Fibroblast of skin of left quadriceps (primary cell): Measurements from ENCODE around the gene CCR9.

Experiments used
- DNase-seq, 2 experiments: peaks; one replicate each; pipeline ENCODE4 v3.0.0-alpha.2; 2013; ENCODE audit warnings: low read depth in 2 of 2

The CCR9 gene

DNA sequence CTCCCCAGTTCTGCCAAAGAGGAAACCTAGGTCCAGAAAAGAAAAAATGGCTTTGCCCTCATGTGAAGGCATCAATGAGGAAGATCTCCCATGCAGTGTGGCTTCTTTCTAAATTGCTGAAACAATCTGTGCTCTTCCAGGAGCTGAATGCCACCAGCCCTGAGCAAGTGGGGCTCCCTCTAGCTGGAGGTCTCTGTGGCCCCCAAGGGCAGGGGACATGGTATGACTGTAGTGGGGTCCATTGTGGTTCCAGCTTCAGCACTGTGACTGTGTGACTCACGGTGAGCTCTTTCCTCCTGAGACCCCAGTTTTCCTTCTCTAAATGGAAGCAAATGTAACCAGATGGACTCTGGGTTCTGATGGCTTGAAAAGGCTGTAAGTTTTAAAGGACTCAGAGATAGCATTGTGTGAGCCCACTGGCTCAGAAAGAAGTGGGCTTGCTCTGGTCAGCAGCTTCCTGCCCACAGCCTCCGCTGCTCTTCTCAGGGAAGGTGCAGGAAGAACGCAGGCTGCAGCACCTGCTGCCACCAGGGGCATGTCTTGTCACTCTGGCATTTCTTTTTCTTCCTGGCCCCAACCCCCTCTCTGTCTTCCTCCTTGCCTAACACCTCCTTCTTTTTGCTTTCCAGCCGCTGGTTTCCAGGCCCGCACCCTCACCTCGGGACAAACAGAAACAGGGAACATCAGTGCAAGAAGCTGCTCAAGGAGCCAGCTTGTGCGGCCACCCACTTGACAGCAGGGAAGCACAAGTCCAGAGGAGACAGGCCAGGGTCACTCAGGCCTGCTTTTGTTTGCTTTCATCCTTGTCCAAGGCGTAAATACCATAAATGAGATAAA is 51.1 kb downstream of the CCR9 start:
- DNase-seq = no peak

DNA sequence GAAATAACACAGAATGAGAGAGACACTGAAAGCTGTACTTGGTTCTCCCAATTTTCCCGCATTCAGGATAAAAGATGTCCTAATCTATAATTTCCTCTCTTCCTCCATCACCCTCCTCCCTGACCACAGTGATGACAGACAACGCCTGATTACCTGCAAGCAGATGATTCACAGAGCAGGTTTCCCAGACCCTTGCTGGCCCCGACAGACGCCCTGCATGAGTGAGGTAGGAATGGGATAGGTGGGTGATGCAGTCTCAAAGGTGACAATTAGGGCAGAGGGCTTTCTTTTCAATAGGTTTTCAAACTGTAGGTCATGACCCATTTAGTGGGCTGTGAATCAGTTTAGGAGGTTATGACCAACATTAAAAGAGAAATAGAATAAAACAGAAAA is 51.7 kb downstream of the CCR9 start:
- DNase-seq = no peak

DNA sequence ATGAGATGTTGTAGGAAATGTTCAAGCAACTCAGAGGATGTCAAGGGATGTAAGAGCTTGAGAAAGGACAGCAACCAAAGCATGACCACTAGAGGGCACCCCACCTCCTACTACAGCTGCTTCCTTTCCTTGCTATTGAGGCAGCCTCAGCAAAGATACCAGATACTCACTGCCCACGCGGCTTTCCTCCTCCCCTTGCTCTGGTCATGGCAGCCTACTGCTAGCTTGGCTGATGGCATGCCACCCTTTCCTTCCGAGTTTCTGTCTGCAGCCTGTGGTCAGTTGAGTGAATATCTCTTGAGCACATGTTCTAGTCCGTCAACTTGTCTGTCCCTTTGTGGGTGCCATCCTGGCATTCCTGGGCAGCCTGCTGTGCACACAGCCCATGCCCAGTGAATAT is 52.5 kb downstream of the CCR9 start:
- peak; percentile 67 to 69 for DNase-seq

DNA sequence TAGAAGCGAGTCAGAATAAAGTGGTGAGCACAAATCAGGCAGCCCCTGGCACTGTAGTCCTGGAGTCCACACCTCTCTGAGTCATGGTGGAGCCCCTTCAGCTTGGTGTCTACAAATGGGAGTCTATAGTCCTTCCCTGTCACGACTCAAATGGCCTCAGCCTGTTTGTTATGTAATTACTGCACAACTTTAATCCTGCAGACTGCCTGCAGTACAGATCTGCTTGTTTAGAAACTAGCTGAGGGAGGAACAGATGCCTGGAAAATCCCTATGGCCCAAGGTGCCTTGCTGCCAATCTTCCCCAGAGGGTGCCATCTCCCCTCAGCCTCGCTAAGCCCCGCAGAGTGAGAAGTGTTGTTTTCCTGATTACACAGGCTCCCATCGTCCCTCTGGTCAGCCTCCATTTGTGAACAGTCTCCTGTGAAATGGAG is 53.0 kb downstream of the CCR9 start:
- DNase-seq = no peak

DNA sequence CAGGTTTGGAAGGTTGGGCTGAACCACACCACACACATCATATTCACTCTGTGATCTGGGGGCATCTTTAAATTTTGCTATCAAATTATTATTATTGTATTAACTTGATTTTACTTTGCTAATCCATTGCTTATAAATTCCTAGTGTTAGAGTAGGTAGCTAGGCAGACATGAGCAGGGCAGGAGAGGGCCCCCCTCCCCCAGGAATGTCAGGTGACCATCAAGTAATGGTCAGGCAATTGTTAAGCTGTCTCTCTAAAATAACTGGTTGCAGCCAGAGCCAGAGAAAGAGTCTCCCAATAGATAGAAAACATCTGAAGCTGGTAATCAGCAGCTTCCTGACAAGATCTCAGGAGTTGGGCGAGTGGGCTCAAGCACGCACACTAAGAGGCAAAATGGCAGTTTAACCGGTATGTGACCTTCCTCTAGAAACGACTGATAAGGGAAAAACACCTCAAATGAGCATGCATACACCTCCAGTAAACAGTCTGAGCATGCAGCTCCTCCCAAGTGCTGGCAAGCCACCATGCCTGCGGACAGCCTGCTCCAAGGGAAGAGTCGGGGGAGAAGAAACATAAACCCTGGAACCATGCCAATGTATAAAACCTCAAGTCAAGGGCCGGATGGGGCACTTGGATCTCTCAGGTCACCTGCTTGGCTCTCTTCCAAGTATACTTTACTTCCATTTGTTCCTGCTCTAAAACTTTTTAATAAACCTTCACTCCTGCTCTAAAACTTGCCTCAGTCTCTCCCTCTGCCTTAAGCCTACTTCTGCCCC is 53.8 kb downstream of the CCR9 start:
- no peak for DNase-seq

DNA sequence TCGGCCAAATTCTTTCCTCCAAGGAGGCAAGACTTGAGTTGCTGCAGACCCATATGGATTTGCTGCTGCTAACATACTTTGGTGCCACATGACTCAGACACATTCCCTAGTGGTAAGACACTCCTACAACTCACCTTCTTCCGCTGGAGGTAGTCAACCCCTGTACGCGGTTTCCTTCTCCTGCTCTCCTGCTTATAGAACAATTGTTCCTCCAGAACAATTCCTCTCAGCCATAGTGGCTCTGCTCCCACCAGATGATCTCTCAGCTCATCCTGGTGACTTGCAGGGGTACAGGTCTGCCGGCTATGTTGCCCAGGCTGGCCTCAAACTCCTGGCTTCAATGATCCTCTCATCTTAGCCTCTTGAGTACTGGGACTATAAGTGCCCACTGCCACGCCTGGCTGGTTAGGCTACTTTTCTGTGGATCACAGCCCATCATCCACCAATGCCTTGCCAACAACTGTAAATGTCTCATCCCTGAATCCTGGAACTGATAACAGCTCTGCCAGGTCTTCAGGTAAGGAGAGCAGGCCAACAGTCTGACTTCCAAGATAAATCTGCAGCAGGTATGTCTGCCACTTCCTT is 54.5 kb downstream of the CCR9 start:
- no peak for DNase-seq

DNA sequence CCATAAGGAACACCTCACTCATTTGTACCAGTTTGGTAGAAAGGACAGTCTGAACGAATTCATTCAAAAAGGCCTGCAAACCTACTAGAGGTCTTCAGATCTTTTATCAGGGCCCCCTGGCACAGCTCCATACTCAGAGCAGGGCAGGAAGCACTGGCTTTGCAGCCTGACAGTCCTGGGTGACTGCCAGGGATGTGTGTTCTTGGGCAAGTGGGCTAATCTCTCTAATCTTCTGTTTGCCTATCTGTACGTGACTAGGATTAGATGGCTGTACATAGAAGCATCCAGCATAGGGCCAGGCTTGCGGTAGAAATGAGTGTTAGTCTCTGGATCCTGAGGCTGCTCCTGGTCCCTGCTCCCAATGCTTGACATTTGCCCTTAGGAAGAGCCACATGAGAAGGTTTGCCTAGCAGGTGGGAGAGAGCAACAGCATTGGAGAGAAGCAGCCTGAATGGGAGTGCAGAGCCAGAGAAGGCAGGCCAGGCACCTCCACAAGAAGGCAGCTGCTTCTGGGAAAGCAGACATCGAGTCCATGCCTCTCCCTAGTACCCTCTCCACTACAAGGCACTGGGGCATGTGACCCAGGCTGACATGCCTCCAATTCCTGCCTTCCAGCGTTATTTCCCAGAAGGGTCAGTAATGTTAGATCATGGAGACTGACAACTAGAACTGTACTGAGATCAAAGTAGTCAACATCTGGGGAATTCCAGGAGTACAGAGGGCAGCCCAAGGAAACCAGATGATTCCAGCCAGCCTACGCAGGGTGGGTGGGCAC is 55.9 kb downstream of the CCR9 start:
- DNase-seq = no peak

DNA sequence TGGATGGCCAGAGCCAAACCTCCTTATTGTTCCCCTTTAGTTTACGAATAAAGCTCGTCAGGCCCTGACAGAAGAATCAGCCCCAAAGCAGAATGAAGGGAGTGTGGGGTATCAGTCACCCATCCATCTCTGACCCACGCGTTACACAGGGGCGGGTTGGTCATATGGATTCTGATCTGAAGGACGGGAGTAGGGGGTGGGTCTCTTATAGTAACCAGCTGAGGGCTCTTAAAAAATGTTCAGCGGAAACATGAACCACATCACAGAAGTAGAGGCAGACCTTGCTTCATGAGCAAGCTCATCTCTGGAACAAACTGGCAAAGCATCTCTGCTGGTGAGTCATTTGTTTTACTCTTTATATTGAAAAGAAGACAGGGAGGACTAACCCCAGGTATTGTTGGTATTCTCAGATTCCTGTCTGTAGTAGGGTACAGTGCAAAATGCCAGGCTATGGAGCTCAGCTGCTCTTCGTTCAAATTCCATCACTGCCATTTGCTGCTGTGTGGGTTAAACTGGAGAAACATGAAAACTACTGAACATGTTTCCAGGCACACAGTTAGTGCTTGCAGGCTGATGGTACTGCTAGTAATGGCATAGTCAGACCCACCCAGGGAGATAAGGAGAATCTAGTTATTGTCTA is 57.0 kb downstream of the CCR9 start, which contains the start of gene CXCR6:
Gene CXCR6 (plus strand): TSS at position 258 of the 640 bp plus-strand sequence. CDS start 3,018 bp downstream, outside the sequence.
- no peak for DNase-seq

DNA sequence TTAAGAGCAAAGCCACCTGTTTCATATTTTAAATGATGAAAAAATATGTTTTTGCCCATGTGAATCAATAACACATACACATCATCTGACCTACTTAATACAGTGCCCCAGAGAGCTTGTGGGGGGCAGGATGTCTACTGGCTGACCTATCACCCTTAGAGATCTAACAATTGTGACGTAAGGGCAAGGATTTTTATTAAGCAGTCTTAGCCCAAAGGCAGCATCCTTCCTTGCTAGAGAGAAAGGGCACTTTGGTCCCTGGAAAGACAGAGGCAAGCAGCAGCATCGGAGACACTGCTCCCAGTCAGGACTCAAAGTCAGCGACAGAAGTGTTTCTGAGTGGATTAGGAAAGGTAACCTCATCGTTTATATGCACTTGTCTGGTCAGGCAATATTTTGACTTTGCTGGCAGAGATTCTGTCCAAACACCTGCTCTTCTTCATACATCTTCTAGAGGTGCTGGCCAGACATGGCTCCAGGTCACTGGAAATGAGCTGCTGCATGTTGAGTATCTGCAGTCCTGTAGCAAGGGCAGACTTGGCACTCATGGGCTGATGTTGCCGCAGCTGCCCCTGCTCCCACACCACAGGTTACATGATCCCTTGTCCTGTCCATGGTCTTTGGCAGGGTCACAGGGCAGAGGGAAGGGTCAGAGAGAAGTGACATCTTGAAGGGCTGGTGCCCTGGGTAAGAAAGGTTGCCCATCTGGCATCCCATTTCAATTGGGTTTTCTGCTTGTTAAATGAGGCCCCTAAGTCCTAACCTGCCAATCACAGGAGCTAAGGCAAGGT is 58.7 kb downstream of the CCR9 start:
- DNase-seq = no peak

DNA sequence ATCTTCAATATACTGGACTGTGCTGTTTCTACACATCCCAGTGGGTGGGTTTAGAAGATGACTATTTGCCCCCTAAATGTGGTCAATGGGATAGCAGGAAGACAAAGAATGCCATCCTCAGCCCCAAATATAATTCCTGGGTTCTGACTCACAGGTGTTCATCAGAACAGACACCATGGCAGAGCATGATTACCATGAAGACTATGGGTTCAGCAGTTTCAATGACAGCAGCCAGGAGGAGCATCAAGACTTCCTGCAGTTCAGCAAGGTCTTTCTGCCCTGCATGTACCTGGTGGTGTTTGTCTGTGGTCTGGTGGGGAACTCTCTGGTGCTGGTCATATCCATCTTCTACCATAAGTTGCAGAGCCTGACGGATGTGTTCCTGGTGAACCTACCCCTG is 60.0 kb downstream of the CCR9 start:
- DNase-seq = no peak

DNA sequence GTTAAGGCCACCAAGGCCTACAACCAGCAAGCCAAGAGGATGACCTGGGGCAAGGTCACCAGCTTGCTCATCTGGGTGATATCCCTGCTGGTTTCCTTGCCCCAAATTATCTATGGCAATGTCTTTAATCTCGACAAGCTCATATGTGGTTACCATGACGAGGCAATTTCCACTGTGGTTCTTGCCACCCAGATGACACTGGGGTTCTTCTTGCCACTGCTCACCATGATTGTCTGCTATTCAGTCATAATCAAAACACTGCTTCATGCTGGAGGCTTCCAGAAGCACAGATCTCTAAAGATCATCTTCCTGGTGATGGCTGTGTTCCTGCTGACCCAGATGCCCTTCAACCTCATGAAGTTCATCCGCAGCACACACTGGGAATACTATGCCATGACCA is 60.5 kb downstream of the CCR9 start:
- no peak for DNase-seq

DNA sequence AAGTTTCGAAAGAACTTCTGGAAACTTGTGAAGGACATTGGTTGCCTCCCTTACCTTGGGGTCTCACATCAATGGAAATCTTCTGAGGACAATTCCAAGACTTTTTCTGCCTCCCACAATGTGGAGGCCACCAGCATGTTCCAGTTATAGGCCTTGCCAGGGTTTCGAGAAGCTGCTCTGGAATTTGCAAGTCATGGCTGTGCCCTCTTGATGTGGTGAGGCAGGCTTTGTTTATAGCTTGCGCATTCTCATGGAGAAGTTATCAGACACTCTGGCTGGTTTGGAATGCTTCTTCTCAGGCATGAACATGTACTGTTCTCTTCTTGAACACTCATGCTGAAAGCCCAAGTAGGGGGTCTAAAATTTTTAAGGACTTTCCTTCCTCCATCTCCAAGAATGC is 61.0 kb downstream of the CCR9 start:
- DNase-seq = no peak

DNA sequence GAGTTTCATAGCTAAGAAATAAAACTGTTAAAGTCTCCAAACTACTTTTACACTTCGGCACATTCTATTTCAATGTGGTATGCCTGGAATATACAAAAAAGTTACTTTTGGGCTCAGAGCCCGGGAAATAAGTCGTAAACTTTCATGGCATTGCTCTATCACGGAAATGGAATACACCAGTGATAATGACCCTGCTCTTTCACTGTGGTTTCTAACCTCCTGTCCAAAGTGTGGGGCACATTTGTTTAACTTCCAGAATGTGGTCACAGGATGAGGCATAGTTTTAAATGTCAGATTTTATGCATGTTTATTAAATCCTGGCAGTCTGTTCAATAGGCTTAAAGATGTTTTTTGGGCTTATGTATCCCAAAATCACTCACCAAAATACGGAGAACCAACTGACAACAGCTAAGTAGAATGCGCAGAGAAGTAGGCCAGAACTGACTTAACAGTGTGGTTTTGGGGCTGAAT is 62.0 kb downstream of the CCR9 start:
- DNase-seq = peak; percentile 74 to 81

DNA sequence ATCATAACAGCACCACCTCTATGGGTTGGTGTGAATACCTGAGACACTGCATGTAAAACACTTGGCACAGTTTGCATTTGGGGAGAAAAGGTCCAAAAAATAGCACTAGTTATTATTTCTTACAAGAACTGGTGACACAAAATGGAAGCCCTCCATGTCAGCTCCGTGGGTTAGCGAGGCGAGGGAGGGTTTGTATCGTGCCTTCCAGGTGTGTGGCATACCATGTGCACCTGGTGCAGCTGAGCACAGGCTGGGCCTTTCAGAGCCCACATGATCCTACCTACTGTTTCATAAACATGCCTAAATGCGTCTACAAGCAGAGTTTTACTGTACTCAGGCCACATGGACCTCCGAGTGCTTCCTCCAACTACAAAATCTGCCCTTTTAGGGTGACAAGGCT is 62.5 kb downstream of the CCR9 start:
- DNase-seq = no peak

DNA sequence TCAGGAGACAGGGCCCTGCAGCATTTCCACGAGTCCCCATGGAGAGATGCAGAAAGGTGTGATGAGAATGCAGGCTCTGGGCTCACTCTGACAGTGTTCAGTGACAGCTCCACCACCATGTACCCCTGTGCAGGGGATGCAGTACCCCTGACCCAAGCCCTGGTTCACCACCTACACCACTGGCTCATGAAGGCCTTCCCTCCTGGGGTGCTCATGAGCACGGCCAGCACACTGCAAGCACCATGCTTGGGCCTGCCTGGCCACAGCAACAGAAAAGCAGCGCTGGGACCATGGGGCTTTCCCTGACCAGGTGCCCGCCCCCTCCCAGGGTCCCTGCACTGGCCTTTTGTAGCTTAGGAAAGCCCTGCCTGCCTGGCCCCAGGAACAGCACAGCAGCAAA is 63.1 kb downstream of the CCR9 start:
- DNase-seq = no peak

DNA sequence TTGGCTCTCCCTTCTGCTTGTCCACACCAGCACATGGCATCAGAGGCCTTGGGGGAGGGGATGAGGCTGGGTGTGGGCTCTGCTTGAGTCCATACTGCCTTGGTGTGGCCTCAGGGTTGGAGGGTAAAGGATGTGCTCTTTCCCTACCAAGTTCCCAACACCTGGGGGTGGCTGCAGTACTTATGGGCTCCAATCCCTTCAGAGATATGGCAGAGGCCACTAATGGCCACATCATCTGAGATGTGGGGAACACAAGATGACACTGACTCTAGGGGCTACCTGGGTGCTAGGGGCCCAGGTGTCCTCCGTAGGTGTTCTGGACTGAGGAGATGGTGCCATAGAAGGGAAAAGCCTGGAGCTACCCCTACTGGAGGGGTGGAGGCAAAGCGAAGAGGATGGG is 63.8 kb downstream of the CCR9 start:
- DNase-seq = no peak

DNA sequence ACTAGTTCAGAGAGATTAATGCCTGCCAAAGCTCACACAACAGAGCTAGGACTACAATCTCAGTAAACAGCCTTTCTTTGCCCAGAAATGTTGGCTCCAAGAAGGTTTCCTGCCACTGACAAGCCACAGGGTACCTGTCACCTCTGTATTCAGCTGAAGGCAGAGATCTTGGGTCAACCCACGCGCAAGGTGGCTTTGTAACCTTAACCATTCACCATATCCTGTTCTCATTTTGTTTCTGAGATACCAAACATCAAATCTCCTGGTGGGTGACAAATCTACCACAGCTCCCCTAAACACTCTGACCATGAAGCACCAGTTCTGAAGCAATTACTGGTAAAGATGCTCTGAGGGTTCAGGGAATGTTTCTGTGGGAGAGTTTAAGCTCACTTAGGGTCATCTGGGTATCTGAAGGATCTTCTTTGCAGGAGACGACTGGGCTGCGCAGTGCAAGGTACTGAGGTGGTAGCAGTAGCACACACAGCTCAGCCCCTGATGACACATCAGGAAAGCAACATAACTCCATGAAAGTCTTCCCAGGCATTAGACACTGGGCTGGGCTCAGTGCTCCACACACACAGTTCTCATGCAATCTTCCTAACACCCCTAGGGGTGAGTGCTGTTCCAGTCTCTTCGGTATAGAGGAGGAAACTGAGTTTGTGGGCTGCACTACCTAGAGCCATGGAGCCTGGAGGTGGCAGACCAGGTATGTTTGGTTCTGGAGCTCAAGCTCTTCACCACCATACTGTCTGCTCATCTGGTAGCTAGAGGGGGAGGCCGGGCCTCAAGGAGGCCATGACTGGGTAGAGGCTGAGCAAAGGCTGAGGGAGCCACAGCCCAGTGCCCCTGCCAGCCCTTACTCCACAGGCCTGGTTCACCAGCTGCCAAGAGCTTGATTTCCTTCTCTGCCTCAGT is 64.6 kb downstream of the CCR9 start:
- no peak for DNase-seq

DNA sequence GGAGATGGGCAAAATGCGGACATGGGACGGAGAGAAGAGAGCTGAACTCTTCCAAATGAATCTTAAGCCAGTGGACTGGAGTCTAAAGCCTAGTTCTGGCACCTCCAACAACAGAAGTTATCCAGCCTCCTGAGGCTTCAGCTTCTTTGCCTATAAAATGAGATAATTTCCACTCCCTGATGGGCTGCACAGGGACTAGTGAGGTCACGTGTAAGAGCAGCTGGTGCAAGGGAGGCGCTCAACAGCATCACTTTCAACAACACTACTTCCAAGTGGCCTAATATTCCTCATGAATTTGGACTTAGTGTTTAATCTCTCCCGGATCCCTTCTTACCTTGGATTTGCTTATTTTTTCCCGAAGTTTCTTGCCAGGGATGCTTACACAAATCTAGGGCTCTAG is 65.6 kb downstream of the CCR9 start:
- no peak for DNase-seq

DNA sequence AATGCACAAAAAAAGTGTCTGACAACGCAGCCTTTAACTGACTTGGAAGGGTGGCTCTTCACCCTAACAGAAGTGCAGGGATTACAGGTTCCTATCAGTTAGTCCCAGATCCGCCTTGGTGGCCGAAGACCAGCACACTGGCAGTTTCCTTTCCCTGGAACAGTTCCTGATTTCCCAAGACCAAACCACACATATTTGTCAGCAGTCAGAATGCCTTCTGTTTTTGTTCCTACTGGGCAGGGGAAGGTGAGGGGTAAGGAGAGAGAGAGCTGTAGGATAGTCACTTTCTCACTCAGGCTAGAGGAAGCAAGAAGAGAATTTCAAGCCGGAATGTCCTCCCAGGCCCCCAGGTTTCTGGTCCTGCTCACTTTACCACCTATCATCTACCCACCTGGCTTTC is 66.1 kb downstream of the CCR9 start:
- DNase-seq = no peak
